Activated CD4-positive, alpha-beta memory T cell treated with anti-CD3 and anti-CD28 coated beads, Interleukin-2, amount 10 ng/mL, durations not matched to agents 7 days and 5 days (primary cell): ENCODE results near the gene PGK1. TPM values are rescaled to one million over a fixed set of nuclear protein-coding genes. Genes with fewer than 3 reads are reported as not detected.
"Not testable (repeated sequence)": the region's sequence is repeated elsewhere in the genome, so short reads cannot be mapped to it uniquely, and the experiment has no call there.

Experiments used
- CTCF ChIA-PET: fragments of 350-600 bp; sonication (Branson Sonifier 250); formaldehyde crosslinking; loops from one replicate; lab custom pipeline; 2021; ENCODE audit warnings: antibody characterized with exemption, inconsistent platforms; lab: Charles Lee
- POLR2A ChIA-PET: fragments of 350-600 bp; sonication (Branson Sonifier 250); formaldehyde crosslinking; loops from one replicate; lab custom pipeline; 2021; ENCODE audit warnings: antibody characterized with exemption; lab: Charles Lee
- DNase-seq: peaks from one replicate; pipeline ENCODE4 v3.0.0-alpha.2; 2020
- H3K27ac Mint-ChIP-seq: one replicate; pipeline ENCODE4 v1.8.0; 2021; ENCODE audit warnings: mild to moderate bottlenecking, mixed read lengths
- H3K27me3 Mint-ChIP-seq: one replicate; pipeline ENCODE4 v1.8.0; 2021; ENCODE audit warnings: mixed read lengths
- H3K36me3 Mint-ChIP-seq: one replicate; pipeline ENCODE4 v1.8.0; 2021; ENCODE audit warnings: low read depth, mixed read lengths
- H3K4me1 Mint-ChIP-seq: one replicate; pipeline ENCODE4 v1.8.0; 2021; ENCODE audit warnings: mixed read lengths
- H3K4me3 Mint-ChIP-seq: one replicate; pipeline ENCODE4 v1.8.0; 2021; ENCODE audit warnings: mild to moderate bottlenecking, mixed read lengths
- H3K9me3 Mint-ChIP-seq: one replicate; pipeline ENCODE4 v1.8.0; 2021; ENCODE audit warnings: mixed read lengths
- total RNA-seq, 2 experiments: library from RNA; stranded (reverse); gene quantifications; one replicate each; pipeline ENCODE4 v1.2.3, GENCODE V29; 2021

PGK1 gene
- 1,000 to 10,000 TPM; 1,048 to 1,050 TPM for total RNA-seq

DNA sequence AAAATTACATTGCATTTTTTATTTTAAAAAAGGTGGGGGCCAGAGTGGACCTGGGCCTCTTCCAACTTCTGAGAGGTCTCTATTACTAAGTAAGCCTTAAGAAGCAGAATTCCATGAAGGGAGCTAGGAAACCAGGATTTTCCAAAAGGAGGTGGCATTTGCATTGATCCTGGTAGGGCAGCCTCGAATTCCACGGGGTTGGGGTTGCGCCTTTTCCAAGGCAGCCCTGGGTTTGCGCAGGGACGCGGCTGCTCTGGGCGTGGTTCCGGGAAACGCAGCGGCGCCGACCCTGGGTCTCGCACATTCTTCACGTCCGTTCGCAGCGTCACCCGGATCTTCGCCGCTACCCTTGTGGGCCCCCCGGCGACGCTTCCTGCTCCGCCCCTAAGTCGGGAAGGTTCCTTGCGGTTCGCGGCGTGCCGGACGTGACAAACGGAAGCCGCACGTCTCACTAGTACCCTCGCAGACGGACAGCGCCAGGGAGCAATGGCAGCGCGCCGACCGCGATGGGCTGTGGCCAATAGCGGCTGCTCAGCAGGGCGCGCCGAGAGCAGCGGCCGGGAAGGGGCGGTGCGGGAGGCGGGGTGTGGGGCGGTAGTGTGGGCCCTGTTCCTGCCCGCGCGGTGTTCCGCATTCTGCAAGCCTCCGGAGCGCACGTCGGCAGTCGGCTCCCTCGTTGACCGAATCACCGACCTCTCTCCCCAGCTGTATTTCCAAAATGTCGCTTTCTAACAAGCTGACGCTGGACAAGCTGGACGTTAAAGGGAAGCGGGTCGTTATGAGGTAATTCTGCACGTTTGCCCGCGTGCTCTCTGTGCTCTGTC, at the start of gene PGK1:
PGK1 (plus strand) TSS at position 626 of the 824 bp plus-strand sequence; CDS start at position 719, 93 bp downstream.
- Mint-ChIP-seq H3K4me1 (peaks cover 51% of the 10 kb centered on the region), H3K9me3 (no peaks in the 10 kb centered on the region), H3K27me3 (no peaks in the 10 kb centered on the region), H3K4me3 (peak within 1 kb of the TSS; percentile 99), H3K27ac (peak within 1 kb of the TSS; percentile 92), H3K36me3 (peaks cover 49% of the 10 kb centered on the region)
- POLR2A ChIA-PET: interaction anchor here (0.9 to 3.5 kb wide), 8 partner anchors 10 to 1054 kb away, joined by 3 to 27 read pairs (median 6); partner anchors contain the start of genes ATP7A, COX7B, MAGT1 and TAF9B
- peak; percentile 95 for DNase-seq
- CTCF ChIA-PET: no interaction called here

DNA sequence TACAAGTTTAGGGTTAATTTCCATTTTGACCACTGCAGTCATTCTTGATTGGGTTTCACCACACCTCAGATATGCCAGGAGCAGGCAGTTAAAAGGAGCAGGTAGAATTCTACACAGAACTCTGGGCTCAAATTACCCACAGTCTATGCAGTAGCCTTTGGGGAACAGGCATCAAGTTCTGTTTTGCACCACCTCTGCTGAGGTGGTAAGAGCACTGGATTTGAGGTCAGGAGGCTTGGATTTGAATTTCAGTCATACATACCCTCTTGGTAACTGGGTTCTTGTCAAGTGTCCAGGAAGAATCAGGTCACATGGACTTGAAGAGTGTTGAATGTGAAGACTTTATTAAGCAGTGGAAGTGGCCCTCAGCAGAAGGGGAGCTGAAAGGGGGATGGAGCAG, 40.4 kb upstream of the PGK1 start:
- ChIA-PET CTCF (no interaction called here), POLR2A (no interaction called here)

DNA sequence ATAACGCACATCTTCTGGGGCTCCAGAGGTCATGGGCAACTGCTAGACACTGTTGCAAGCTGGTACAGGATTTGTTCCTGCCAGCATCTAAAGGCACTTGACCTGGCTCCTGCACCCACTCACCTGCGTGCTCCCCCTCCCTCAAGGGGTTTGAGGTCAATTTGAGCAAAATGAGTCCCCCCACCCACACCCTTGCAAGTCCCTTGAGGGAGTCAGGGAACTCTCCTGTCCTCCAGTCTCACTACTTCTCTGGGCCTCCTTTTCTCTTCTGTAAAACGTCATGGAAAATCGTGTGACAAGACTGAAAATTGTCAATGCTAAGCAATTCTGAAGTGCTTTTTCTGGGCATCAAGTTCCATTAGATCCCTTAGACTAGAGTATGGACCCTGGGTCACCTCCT, 39.9 kb upstream of the PGK1 start:
- Mint-ChIP-seq H3K4me1 (peaks cover 16% of the 10 kb centered on the region), H3K36me3 (no peaks in the 10 kb centered on the region), H3K9me3 (peaks cover 2% of the 10 kb centered on the region), H3K27me3 (no peaks in the 10 kb centered on the region), H3K27ac (no peak overlapping the region), H3K4me3 (no peak overlapping the region)
- ChIA-PET POLR2A (no interaction called here), CTCF (no interaction called here)
- no peak for DNase-seq

More for the DNA sequence above, 40.4 kb upstream of the PGK1 start:
- Mint-ChIP-seq H3K27me3 (no peaks in the 10 kb centered on the region), H3K4me3 (no peak overlapping the region), H3K36me3 (no peaks in the 10 kb centered on the region), H3K4me1 (peaks cover 16% of the 10 kb centered on the region), H3K27ac (no peak overlapping the region), H3K9me3 (no peaks in the 10 kb centered on the region)
- DNase-seq: no peak

DNA sequence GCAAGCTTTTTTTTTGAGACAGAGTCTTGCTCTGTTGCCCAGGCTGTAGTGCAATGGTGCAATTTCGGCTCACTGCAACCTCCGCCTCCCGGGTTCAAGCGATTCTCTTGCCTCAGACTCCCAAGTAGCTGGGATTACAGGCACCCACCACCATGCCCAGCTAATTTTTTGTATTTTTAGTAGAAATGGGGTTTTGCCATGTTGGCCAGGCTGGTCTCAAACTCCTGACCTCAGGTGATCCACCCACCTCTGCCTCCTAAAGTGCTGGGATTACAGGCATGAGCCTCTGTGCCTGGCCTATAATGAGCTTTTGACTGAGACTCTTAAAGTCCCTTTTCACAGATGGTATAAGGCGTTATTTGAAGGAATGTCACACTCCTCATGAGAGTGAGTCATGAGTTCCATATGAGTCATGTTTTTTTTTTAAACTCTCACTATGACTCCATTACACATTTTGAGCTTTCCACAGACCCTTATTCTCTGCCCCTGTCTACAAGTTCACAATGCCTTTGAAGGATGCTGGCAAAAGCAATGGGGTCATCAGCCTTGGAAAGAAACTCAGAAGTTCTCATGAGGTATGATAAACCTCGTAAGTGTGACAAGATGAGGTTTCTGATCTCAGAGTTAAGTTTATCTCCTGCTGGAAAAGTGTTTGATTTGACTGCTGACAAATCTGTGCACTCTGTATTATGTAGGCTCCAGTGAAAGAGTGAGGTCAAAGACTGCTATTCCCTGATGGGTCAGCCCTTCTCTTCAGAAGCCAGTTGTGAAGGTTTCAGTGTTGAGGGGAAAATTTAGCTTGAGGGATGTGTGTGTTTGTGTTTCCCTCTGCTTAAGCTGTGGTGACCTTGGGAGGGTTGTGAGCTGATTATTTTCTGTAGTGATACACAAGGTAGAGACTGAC, 39.1 kb upstream of the PGK1 start:
- POLR2A ChIA-PET, H3K4me3 Mint-ChIP-seq, H3K27me3 Mint-ChIP-seq, H3K9me3 Mint-ChIP-seq, H3K36me3 Mint-ChIP-seq, DNase-seq, CTCF ChIA-PET: not testable (repeated sequence)
- Mint-ChIP-seq H3K4me1 (peaks cover 16% of the 10 kb centered on the region), H3K27ac (peak overlapping the region; percentile 33)

DNA sequence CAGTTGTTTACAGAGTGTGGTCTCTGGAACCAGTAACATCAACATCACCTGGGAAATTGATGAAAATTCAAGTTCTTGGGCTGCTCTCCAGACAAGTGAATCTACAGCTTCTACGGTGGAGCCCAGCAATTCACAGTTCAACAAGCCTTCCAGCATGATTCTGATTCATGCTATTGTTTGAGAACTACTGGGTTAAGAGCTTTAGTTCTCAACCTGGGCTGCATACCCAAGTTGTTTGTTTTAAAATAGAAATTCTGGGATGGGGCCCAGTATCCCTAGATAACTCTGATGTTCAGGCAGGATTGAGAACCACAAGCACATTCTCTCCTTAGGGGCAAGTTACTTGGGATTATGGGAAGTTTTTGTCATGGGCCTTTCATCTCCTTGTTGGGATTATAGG, 37.9 kb upstream of the PGK1 start:
- ChIA-PET CTCF (no interaction called here), POLR2A (no interaction called here)

DNA sequence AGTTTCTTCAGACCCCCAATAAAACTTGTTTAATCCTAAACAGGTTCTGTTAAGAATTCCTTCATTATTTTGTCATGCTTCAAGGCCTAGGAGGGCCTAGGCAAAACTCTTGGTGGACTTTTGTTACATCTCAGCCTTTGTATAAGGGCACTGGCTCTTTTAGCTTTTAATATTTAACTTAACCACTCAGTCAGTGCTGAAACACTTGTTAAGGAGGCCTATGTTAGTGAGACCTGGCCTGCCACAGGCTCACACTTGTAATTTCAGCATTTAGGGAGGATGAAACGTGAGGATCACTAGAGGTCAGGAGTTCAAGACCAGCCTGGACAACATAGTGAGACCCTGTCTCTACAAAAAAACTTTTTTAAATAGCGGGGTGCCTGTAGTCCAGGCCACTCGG, 32.7 kb upstream of the PGK1 start:
- ChIA-PET POLR2A (no interaction called here), CTCF (no interaction called here)
- no peak overlapping the region for H3K27ac Mint-ChIP-seq
- H3K27me3 Mint-ChIP-seq: no peaks in the 10 kb centered on the region
- H3K36me3 Mint-ChIP-seq: peaks cover 6% of the 10 kb centered on the region
- H3K9me3 Mint-ChIP-seq: peaks cover 13% of the 10 kb centered on the region
- no peak overlapping the region for H3K4me3 Mint-ChIP-seq
- H3K4me1 Mint-ChIP-seq: peaks cover 16% of the 10 kb centered on the region
- DNase-seq: no peak

More for the DNA sequence above, 37.9 kb upstream of the PGK1 start:
- Mint-ChIP-seq H3K27ac (no peak overlapping the region), H3K9me3 (peaks cover 2% of the 10 kb centered on the region), H3K4me3 (no peak overlapping the region), H3K4me1 (peaks cover 16% of the 10 kb centered on the region), H3K27me3 (no peaks in the 10 kb centered on the region), H3K36me3 (no peaks in the 10 kb centered on the region)
- no peak for DNase-seq

DNA sequence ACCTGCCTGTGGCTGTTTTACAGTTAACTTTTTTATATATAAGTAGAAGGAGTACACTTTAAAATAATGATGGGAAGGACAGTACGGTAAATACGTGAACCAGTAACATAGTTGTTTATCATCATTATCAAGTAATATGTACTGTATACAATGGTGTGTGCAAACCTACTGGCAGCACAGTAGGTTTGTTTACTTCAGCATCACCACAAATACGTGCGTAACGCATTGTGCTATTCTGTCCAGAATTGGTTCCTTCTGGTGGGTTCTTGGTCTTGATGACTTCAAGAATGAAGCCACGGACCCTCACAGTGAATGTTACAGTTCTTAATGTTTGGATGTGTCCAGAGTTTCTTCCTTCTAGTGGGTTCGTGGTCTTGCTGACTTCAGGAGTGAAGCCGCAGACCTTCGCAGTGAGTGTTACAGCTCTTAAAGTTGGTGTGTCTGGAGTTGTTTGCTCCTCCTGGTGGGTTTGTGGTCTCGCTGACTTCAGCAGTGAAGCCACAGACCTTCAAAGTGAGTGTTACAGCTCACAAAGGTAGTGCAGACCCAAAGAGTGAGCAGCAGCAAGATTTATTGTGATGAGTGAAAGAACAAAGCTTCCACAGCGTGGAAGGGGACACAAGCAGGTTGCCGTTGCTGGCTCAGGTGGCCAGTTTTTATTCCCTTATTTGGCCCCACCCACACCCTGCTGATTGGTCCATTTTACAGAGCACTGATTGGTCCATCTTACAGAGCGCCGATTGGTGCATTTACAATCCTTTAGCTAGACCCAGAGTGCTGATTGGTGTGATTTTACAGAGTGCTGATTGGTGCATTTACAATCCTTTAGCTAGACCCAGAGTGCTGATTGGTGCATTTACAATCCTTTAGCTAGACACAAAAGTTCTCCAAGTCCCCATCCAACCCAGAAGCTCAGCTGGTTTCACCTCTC, 30.6 kb upstream of the PGK1 start:
- H3K36me3 Mint-ChIP-seq, CTCF ChIA-PET, H3K27me3 Mint-ChIP-seq, H3K4me3 Mint-ChIP-seq, POLR2A ChIA-PET: not testable (repeated sequence)
- H3K27ac Mint-ChIP-seq: peak overlapping the region; percentile 14
- H3K9me3 Mint-ChIP-seq: peaks cover 16% of the 10 kb centered on the region
- peaks cover 13% of the 10 kb centered on the region for H3K4me1 Mint-ChIP-seq
- DNase-seq: peak; percentile 27

DNA sequence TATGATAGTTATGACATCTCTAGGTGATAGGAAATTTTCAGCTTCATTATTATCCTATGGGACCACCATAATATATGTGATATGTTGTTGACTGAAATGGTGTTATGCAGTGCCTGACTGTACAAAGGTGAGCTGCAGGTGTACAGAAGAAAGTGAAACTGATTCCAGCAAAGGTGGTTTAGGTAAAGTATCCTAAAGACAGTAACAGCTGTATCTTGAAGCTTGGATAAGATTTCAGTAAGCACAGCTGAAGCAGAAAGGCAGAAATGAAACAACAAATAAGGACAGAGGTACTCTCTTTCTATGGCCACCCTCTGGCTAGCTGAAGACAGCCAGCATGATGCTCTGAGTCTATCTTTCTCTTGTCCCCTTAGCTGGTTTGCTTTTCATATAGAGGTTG, 30.0 kb upstream of the PGK1 start:
- H3K4me1 Mint-ChIP-seq: peaks cover 13% of the 10 kb centered on the region
- peaks cover 6% of the 10 kb centered on the region for H3K36me3 Mint-ChIP-seq
- no peak overlapping the region for H3K27ac Mint-ChIP-seq
- POLR2A ChIA-PET: no interaction called here
- DNase-seq: no peak
- H3K27me3 Mint-ChIP-seq: no peaks in the 10 kb centered on the region
- H3K9me3 Mint-ChIP-seq: peaks cover 14% of the 10 kb centered on the region
- H3K4me3 Mint-ChIP-seq: no peak overlapping the region
- CTCF ChIA-PET: no interaction called here

DNA sequence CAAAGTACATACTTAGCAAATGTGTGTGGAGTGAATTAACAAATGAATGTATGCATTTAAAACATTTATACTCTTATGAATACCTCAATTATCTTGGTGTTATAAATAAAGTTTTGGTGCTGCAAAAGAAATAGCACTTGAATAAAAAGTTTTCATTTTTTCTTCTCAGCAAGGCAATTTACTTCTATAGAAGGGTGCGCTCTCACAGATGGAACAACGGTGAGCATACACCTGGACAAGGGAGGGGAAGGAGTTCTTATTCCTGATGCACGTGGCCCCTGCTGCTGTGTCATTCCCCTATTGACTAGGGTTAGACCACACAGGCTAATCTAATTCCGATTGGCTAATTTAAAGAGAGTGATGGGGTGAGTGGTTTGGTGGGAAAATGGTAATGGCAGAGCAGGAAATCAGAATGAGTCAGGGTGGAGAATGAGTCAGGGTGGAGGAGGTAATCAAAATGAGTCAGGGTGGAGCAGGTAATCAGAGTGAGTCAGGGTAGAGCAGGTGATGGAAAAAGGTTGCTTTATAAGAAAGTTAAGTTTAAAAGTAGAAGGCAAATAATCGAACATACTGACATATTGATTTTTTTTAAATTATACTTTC, 28.2 kb upstream of the PGK1 start:
- DNase-seq: no peak
- Mint-ChIP-seq H3K9me3 (peaks cover 13% of the 10 kb centered on the region), H3K27ac (peak overlapping the region; percentile 49), H3K36me3 (peaks cover 6% of the 10 kb centered on the region), H3K4me3 (no peak overlapping the region), H3K4me1 (peaks cover 13% of the 10 kb centered on the region), H3K27me3 (no peaks in the 10 kb centered on the region)
- CTCF ChIA-PET: no interaction called here
- POLR2A ChIA-PET: no interaction called here

DNA sequence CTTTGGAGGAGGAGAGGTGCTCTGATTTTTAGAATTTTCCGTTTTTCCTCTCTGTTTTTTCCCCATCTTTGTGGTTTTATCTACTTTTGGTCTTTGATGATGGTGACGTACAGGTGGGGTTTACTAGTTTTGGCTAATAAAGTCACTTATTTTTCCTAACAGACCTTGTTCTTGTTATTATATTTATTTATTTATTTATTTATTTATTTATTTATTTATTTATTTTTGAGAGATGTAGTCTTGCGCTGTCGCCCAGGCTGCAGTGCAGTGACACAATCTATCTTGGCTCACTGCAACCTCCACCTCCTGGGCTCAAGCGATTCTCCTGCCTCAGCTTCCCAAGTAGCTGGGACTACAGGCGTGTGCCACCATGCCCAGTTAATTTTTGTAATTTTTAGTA, 22.6 kb upstream of the PGK1 start:
- H3K4me1 Mint-ChIP-seq, POLR2A ChIA-PET, CTCF ChIA-PET, H3K27me3 Mint-ChIP-seq, H3K9me3 Mint-ChIP-seq, H3K27ac Mint-ChIP-seq, H3K36me3 Mint-ChIP-seq, DNase-seq, H3K4me3 Mint-ChIP-seq: not testable (repeated sequence)

DNA sequence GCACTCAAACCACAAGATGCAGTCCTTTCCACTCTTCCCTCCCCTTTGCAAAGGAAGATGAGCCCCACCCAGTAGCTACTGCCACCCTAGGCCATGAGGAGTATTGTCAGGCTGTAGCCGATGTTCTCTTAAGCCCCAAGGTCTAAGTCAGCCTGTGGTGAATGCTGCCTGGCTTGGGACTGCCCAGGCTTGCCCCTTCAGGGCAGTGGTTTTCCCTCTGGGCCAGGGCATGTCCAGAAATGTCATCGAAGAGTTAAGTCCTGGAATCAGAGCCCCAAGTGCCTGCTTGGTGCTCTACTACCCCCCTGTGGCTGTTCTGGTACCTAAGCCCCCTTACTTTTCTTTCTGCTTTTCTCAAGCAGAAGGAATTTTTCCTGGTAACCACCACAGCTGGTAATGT, 11.8 kb upstream of the PGK1 start:
- no peak for DNase-seq
- H3K4me1 Mint-ChIP-seq: peaks cover 5% of the 10 kb centered on the region
- H3K27ac Mint-ChIP-seq: no peak overlapping the region
- H3K27me3 Mint-ChIP-seq: peaks cover 2% of the 10 kb centered on the region
- no peaks in the 10 kb centered on the region for H3K36me3 Mint-ChIP-seq
- no peaks in the 10 kb centered on the region for H3K9me3 Mint-ChIP-seq
- ChIA-PET CTCF (interaction anchor here (1.3 kb wide), 1 partner anchor 193 kb away, joined by 4 read pairs; the partner anchor contains the start of gene COX7B), POLR2A (no interaction called here)
- H3K4me3 Mint-ChIP-seq: no peak overlapping the region

DNA sequence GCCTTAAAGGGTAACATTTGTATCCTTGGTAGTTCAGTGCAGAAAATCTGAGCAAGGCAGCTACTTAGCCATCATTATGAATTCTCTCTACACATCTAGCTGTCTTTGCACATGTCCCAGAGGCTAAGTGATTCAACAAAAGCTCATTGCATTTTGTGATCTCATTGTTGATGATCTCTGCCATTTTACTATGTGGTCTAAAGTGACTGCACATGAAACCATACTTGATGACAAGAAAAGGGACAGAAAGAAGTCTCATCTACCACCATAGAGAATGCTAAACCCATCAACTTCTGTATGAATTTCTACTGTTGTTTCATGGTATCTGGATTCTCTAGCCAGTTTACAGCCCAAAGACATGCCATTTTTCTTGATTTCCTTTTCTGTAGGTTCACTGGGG, 5.9 kb upstream of the PGK1 start:
- ChIA-PET CTCF (no interaction called here), POLR2A (no interaction called here)
- no peak for DNase-seq
- H3K4me3 Mint-ChIP-seq: no peak overlapping the region
- no peaks in the 10 kb centered on the region for H3K9me3 Mint-ChIP-seq
- no peak overlapping the region for H3K27ac Mint-ChIP-seq
- H3K27me3 Mint-ChIP-seq: no peaks in the 10 kb centered on the region
- peaks cover 6% of the 10 kb centered on the region for H3K36me3 Mint-ChIP-seq
- peaks cover 19% of the 10 kb centered on the region for H3K4me1 Mint-ChIP-seq
